Naive thymus-derived CD8-positive, alpha-beta T cell (primary cell): ENCODE data around the gene MIDN. TPM values are rescaled to one million over a fixed set of nuclear protein-coding genes. Genes with fewer than 3 reads are reported as not detected.
"Not testable (repeated sequence)": the region's sequence is repeated elsewhere in the genome, so short reads cannot be mapped to it uniquely, and the experiment has no call there.

Source experiments
- ATAC-seq, 2 donors: fragments of 150-1000 bp; cut with Tn5 transposase in 1 of 2; sonication (Bioruptor Pico), chemical (Tn5 transposase) in 1 of 2; 1 replicate in 1 of 2; 2 replicates in 1 of 2; pipeline ENCODE4 v1.10.0; 2021; ENCODE audit warnings: mild to moderate bottlenecking in 2 of 2, moderate library complexity in 2 of 2
- POLR2A ChIA-PET: fragments of 350-600 bp; sonication (Branson Sonifier 250); formaldehyde crosslinking; loops from one replicate; lab custom pipeline; 2021; ENCODE audit warnings: antibody characterized with exemption; lab: Charles Lee
- DNase-seq, 10 donors: peaks; one replicate each; pipeline versions ENCODE4 v3.0.0 to v3.0.0-alpha.2; 2020 to 2022
- H3K27ac Mint-ChIP-seq, 10 donors: one replicate each; pipeline ENCODE4 v1.8.0; 2020 to 2022; ENCODE audit warnings: mild to moderate bottlenecking in 10 of 10, mixed read lengths in 10 of 10, moderate library complexity in 4 of 10, inconsistent platforms in 1 of 10
- H3K27me3 Mint-ChIP-seq, 5 donors: one replicate each; pipeline ENCODE4 v1.8.0; 2021 to 2022; ENCODE audit warnings: mixed read lengths in 5 of 5
- H3K36me3 Mint-ChIP-seq, 3 donors: one replicate each; pipeline ENCODE4 v1.8.0; 2020 to 2022; ENCODE audit warnings: mixed read lengths in 3 of 3, mild to moderate bottlenecking in 2 of 3, inconsistent platforms in 1 of 3
- H3K4me1 Mint-ChIP-seq, 4 donors: one replicate each; pipeline ENCODE4 v1.8.0; 2021 to 2022; ENCODE audit warnings: mixed read lengths in 4 of 4
- H3K4me3 Mint-ChIP-seq, 10 donors: one replicate each; pipeline ENCODE4 v1.8.0; 2020 to 2022; ENCODE audit warnings: mild to moderate bottlenecking in 10 of 10, mixed read lengths in 10 of 10, moderate library complexity in 6 of 10, inconsistent platforms in 1 of 10
- H3K9me3 Mint-ChIP-seq, 9 donors: one replicate each; pipeline ENCODE4 v1.8.0; 2020 to 2022; ENCODE audit warnings: mixed read lengths in 9 of 9, mild to moderate bottlenecking in 3 of 9, inconsistent platforms in 1 of 9, moderate library complexity in 1 of 9
- polyA plus RNA-seq, 3 donors: library from polyadenylated mRNA; unstranded; fragments of 300-500 nt; fragmentation: Illumina TruSeq; gene quantifications; one replicate each; pipeline ENCODE4 v1.2.3, GENCODE V29; 2021
- total RNA-seq, 8 experiments: library from RNA in 2 of 8; stranded (reverse) in 2 of 8; gene quantifications; one replicate each; pipeline ENCODE4 v1.2.3 and lab custom pipeline; 2021 to 2026

MIDN gene
- total and polyA plus RNA-seq, 5 experiments from 2014 or later = 1.1 to 35.4 (median 8.2) TPM

GRCh38 chr19:1302533-1303239, 54.3 kb downstream of the MIDN start:
- POLR2A ChIA-PET = no interaction called here
- H3K36me3 Mint-ChIP-seq = no peaks in the 10 kb centered on the region
- H3K4me1 Mint-ChIP-seq = no peaks in the 10 kb centered on the region
- no peaks in the 10 kb centered on the region for H3K9me3 Mint-ChIP-seq
- no peak for ATAC-seq
- H3K27ac Mint-ChIP-seq = peak overlapping the region in 1 of 10 donors; percentile 5
- H3K27me3 Mint-ChIP-seq = no peaks in the 10 kb centered on the region
- DNase-seq = no peak
- no peak overlapping the region for H3K4me3 Mint-ChIP-seq

GRCh38 chr19:1304197-1304924, 56.0 kb downstream of the MIDN start:
- H3K27ac Mint-ChIP-seq = peak overlapping the region in 1 of 10 donors; percentile 9
- no peak for ATAC-seq
- no peaks in the 10 kb centered on the region for H3K27me3 Mint-ChIP-seq
- H3K9me3 Mint-ChIP-seq = no peaks in the 10 kb centered on the region
- POLR2A ChIA-PET = no interaction called here
- no peaks in the 10 kb centered on the region for H3K4me1 Mint-ChIP-seq
- no peaks in the 10 kb centered on the region for H3K36me3 Mint-ChIP-seq
- H3K4me3 Mint-ChIP-seq = no peak overlapping the region
- DNase-seq = no peak

- H3K27me3 Mint-ChIP-seq, DNase-seq, H3K36me3 Mint-ChIP-seq, H3K9me3 Mint-ChIP-seq, H3K4me3 Mint-ChIP-seq, H3K4me1 Mint-ChIP-seq, ATAC-seq, H3K27ac Mint-ChIP-seq: not testable (repeated sequence)
- POLR2A ChIA-PET = interaction anchor here (0.7 kb wide), 1 partner anchor 132 kb away, joined by 3 read pairs; no protein-coding TSS in a partner anchor
Observed at GRCh38 chr19:1305354-1305753, 57.0 kb downstream of the MIDN start.

- POLR2A ChIA-PET = no interaction called here
- DNase-seq (no peak), ATAC-seq (no peak)
- Mint-ChIP-seq H3K36me3 (no peaks in the 10 kb centered on the region), H3K4me1 (no peaks in the 10 kb centered on the region), H3K27me3 (no peaks in the 10 kb centered on the region), H3K27ac (no peak overlapping the region), H3K4me3 (peak overlapping the region in 1 of 10 donors; percentile 24), H3K9me3 (no peaks in the 10 kb centered on the region)
Observed at GRCh38 chr19:1307320-1307719, 58.9 kb downstream of the MIDN start.

GRCh38 chr19:1307755-1308303, 59.4 kb downstream of the MIDN start:
- Mint-ChIP-seq H3K4me3 (peak overlapping the region in 1 of 10 donors; percentile 46), H3K4me1 (no peaks in the 10 kb centered on the region), H3K36me3 (no peaks in the 10 kb centered on the region), H3K9me3 (no peaks in the 10 kb centered on the region), H3K27me3 (no peaks in the 10 kb centered on the region), H3K27ac (no peak overlapping the region)
- no peak for DNase-seq
- POLR2A ChIA-PET = no interaction called here
- ATAC-seq = no peak

- Mint-ChIP-seq H3K4me1 (no peaks in the 10 kb centered on the region), H3K27ac (no peak overlapping the region), H3K9me3 (no peaks in the 10 kb centered on the region), H3K36me3 (no peaks in the 10 kb centered on the region), H3K27me3 (no peaks in the 10 kb centered on the region), H3K4me3 (no peak overlapping the region)
- no peak for DNase-seq
- POLR2A ChIA-PET = no interaction called here
- no peak for ATAC-seq
Observed at GRCh38 chr19:1308718-1309117, 60.3 kb downstream of the MIDN start.

Other genes with a start within 250 kb of the MIDN start
- not detected for gene GRIN3B, start 248.2 kb upstream of the MIDN start, total RNA-seq
- gene GRIN3B, start 248.2 kb upstream of the MIDN start, polyA plus RNA-seq = not detected
- 100 to 1,000 TPM; 331 to 365 TPM for gene TMEM259, start 227.5 kb upstream of the MIDN start, total RNA-seq
- gene TMEM259, start 227.5 kb upstream of the MIDN start, polyA plus RNA-seq = 10 to 100 TPM; 37.9 to 77.0 (median 52.0) TPM
- gene RNU6-2, start 227.1 kb upstream of the MIDN start, total RNA-seq = not detected
- not detected for gene RNU6-2, start 227.1 kb upstream of the MIDN start, polyA plus RNA-seq
- gene CNN2, start 222.0 kb upstream of the MIDN start, total RNA-seq = 100 to 1,000 TPM; 211 to 216 TPM
- 100 to 1,000 TPM; 498 to 693 (median 515) TPM for gene CNN2, start 222.0 kb upstream of the MIDN start, polyA plus RNA-seq
- gene ABCA7, start 208.5 kb upstream of the MIDN start, total RNA-seq = 100 to 1,000 TPM; 221 to 232 TPM
- 10 to 100 TPM in 1 of 3 donors, 1 to 10 TPM in 2; 4.2 to 14.4 (median 8.7) TPM for gene ABCA7, start 208.5 kb upstream of the MIDN start, polyA plus RNA-seq
- gene ARHGAP45, start 181.4 kb upstream of the MIDN start, total RNA-seq = 1,000 to 10,000 TPM; 1,025 to 1,060 TPM
- 100 to 1,000 TPM; 261 to 681 (median 358) TPM for gene ARHGAP45, start 181.4 kb upstream of the MIDN start, polyA plus RNA-seq
- gene POLR2E, start 153.2 kb upstream of the MIDN start, total RNA-seq = 10 to 100 TPM; 88.0 to 95.3 TPM
- gene POLR2E, start 153.2 kb upstream of the MIDN start, polyA plus RNA-seq = 100 to 1,000 TPM; 159 to 233 (median 187) TPM
- 100 to 1,000 TPM; 207 to 225 TPM for gene GPX4, start 144.6 kb upstream of the MIDN start, total RNA-seq
- 100 to 1,000 TPM; 370 to 465 (median 405) TPM for gene GPX4, start 144.6 kb upstream of the MIDN start, polyA plus RNA-seq
- gene SBNO2, start 74.3 kb upstream of the MIDN start, total RNA-seq = 10 to 100 TPM; 69.7 to 82.4 TPM
- gene SBNO2, start 74.3 kb upstream of the MIDN start, polyA plus RNA-seq = 1 to 10 TPM in 2 of 3 donors, under 1 TPM in 1; 0.68 to 2.3 (median 1.0) TPM
- gene STK11, start 42.8 kb upstream of the MIDN start, total RNA-seq = 10 to 100 TPM; 91.5 to 96.0 TPM
- 10 to 100 TPM; 12.3 to 43.9 (median 20.3) TPM for gene STK11, start 42.8 kb upstream of the MIDN start, polyA plus RNA-seq
- not detected for gene CBARP, start 10.6 kb upstream of the MIDN start, total RNA-seq
- gene CBARP, start 10.6 kb upstream of the MIDN start, polyA plus RNA-seq = not detected
- 10 to 100 TPM; 83.9 to 89.0 TPM for gene ATP5F1D, start 6.8 kb upstream of the MIDN start, total RNA-seq
- 100 to 1,000 TPM; 214 to 264 (median 262) TPM for gene ATP5F1D, start 6.8 kb upstream of the MIDN start, polyA plus RNA-seq
- gene CIRBP, start 20.7 kb downstream of the MIDN start, total RNA-seq = 100 to 1,000 TPM; 565 to 579 TPM
- gene CIRBP, start 20.7 kb downstream of the MIDN start, polyA plus RNA-seq = 100 to 1,000 TPM; 204 to 273 (median 262) TPM
- gene FAM174C, start 26.9 kb downstream of the MIDN start, total RNA-seq = 10 to 100 TPM; 46.3 to 47.5 TPM
- 100 to 1,000 TPM in 1 of 3 donors, 10 to 100 TPM in 2; 66.7 to 104 (median 95.5) TPM for gene FAM174C, start 26.9 kb downstream of the MIDN start, polyA plus RNA-seq
- not detected for gene EFNA2, start 37.3 kb downstream of the MIDN start, total RNA-seq
- not detected for gene EFNA2, start 37.3 kb downstream of the MIDN start, polyA plus RNA-seq
- gene NDUFS7, start 135.3 kb downstream of the MIDN start, total RNA-seq = 10 to 100 TPM; 65.3 to 74.3 TPM
- gene NDUFS7, start 135.3 kb downstream of the MIDN start, polyA plus RNA-seq = 100 to 1,000 TPM; 211 to 233 (median 215) TPM
- gene GAMT, start 153.0 kb downstream of the MIDN start, total RNA-seq = 10 to 100 TPM; 14.0 to 18.0 TPM
- 10 to 100 TPM; 29.4 to 33.6 (median 30.7) TPM for gene GAMT, start 153.0 kb downstream of the MIDN start, polyA plus RNA-seq
- gene DAZAP1, start 159.0 kb downstream of the MIDN start, total RNA-seq = 100 to 1,000 TPM; 166 TPM
- gene DAZAP1, start 159.0 kb downstream of the MIDN start, polyA plus RNA-seq = 1 to 10 TPM; 5.9 to 8.5 (median 7.5) TPM
- gene RPS15, start 189.8 kb downstream of the MIDN start, total RNA-seq = 1,000 to 10,000 TPM; 1,886 to 1,928 TPM
- 1,000 to 10,000 TPM; 3,438 to 4,304 (median 3,489) TPM for gene RPS15, start 189.8 kb downstream of the MIDN start, polyA plus RNA-seq
- under 1 TPM; 0.08 to 0.29 TPM for gene APC2, start 201.5 kb downstream of the MIDN start, total RNA-seq
- gene APC2, start 201.5 kb downstream of the MIDN start, polyA plus RNA-seq = not detected
- 10 to 100 TPM; 58.3 to 59.7 TPM for gene C19orf25, start 230.6 kb downstream of the MIDN start, total RNA-seq
- 10 to 100 TPM; 31.3 to 50.3 (median 32.5) TPM for gene C19orf25, start 230.6 kb downstream of the MIDN start, polyA plus RNA-seq
- gene PCSK4, start 241.8 kb downstream of the MIDN start, total RNA-seq = 10 to 100 TPM; 11.1 to 12.0 TPM
- gene PCSK4, start 241.8 kb downstream of the MIDN start, polyA plus RNA-seq = 1 to 10 TPM in 2 of 3 donors, under 1 TPM in 1; 0.35 to 1.3 (median 1.2) TPM
- gene REEP6, start 242.6 kb downstream of the MIDN start, total RNA-seq = 1 to 10 TPM; 4.8 to 4.9 TPM
- 1 to 10 TPM; 4.7 to 7.7 (median 6.0) TPM for gene REEP6, start 242.6 kb downstream of the MIDN start, polyA plus RNA-seq